HCT116 (cell line): Measurements from ENCODE around the gene DIDO1. TPM values are rescaled to one million over a fixed set of nuclear protein-coding genes. Genes with fewer than 3 reads are reported as not detected.

Experiments
- ATAC-seq: fragments of 200-7000 bp; cut with Tn5 transposase; 2 replicates; pipeline ENCODE4 v1.9.1; 2020; ENCODE audit warnings: mild to moderate bottlenecking, moderate library complexity
- BruUV-seq: library from RNA; stranded (reverse); fragments of 400-500 nt; replicated peaks from 2 replicates; lab custom pipeline; 2021; lab: Mats Ljungman, UMichigan
- CTCF ChIA-PET: fragments of 300-600 bp; sonication (Branson Sonifier 250); formaldehyde crosslinking; loops from one replicate; lab custom pipeline; 2021; ENCODE audit warnings: antibody characterized with exemption; lab: Charles Lee
- POLR2A ChIA-PET: fragments of 300-600, 350-600 bp; sonication (Branson Sonifier 250); formaldehyde crosslinking; loops from one replicate; lab custom pipeline; 2021; ENCODE audit warnings: antibody characterized with exemption; lab: Charles Lee
- RAD21 ChIA-PET, 2 experiments: fragments of 300-600 bp; sonication (Branson Sonifier 250); formaldehyde crosslinking; loops; one replicate each; lab custom pipeline; 2023; ENCODE audit warnings: low total read pairs in 2 of 2; ENCODE audit not compliant: uncharacterized antibody in 2 of 2, unreplicated experiment in 2 of 2, low non-redundant PET in 1 of 2; lab: Charles Lee
- DNase-seq: peaks from one replicate; pipeline ENCODE4 v3.0.0-alpha.2; 2010; ENCODE audit warnings: low read depth, low spot score
- H2AFZ ChIP-seq: fragments of 200-600 bp; shearing (Covaris generic), sonication (generic); 2 replicates; pipeline ENCODE4 v1.6.1; 2017; ENCODE audit warnings: low read depth, mixed run types, mixed read lengths, antibody characterized with exemption, low read length; ENCODE audit not compliant: poor library complexity, severe bottlenecking
- H3K27ac ChIP-seq: 2 replicates; pipeline ENCODE4 v1.5.1; 2012; ENCODE audit warnings: low read depth, low read length
- H3K27me3 ChIP-seq: fragments of 200-600 bp; sonication (generic); 2 replicates; pipeline ENCODE4 v1.6.1; 2016; ENCODE audit warnings: mixed run types, low read length, mixed read lengths; ENCODE audit not compliant: insufficient read depth
- H3K36me3 ChIP-seq, 2 experiments: fragments of 200-500 bp in 1 of 2; fragments of 200-600 bp in 1 of 2; sonication (Bioruptor generic) in 1 of 2; sonication (generic) in 1 of 2; 2 replicates each; pipeline versions ENCODE4 v1.5.1 to v1.6.1; 2014 to 2016; ENCODE audit warnings: low read length in 2 of 2, inconsistent platforms in 1 of 2, mixed read lengths in 1 of 2, mixed run types in 1 of 2; ENCODE audit not compliant: insufficient read depth in 2 of 2, control insufficient read depth in 1 of 2
- H3K4me1 ChIP-seq, 2 experiments: fragments of 200-600 bp in 1 of 2; sonication (generic) in 1 of 2; 2 replicates each; pipeline versions ENCODE4 v1.5.1 to v1.6.1; 2012 to 2017; ENCODE audit warnings: low read length in 2 of 2, inconsistent platforms in 1 of 2, mild to moderate bottlenecking in 1 of 2, mixed read lengths in 1 of 2, mixed run types in 1 of 2, moderate library complexity in 1 of 2; ENCODE audit not compliant: insufficient read depth in 2 of 2, control insufficient read depth in 1 of 2
- H3K4me2 ChIP-seq: fragments of 200-600 bp; sonication (generic); 2 replicates; pipeline ENCODE4 v1.6.1; 2017; ENCODE audit warnings: mixed run types, low read length, mixed read lengths
- H3K4me3 ChIP-seq, 2 experiments: fragments of 200-600 bp in 1 of 2; sonication (generic) in 1 of 2; replicated peaks in 1 of 2; 2 replicates each; pipeline ENCODE4 v1.5.1; 2011 to 2016; ENCODE audit warnings: low read length in 2 of 2, control low read depth in 1 of 2, low read depth in 1 of 2, mild to moderate bottlenecking in 1 of 2, mixed read lengths in 1 of 2, mixed run types in 1 of 2
- H3K79me2 ChIP-seq: fragments of 200-600 bp; sonication (generic); 2 replicates; pipeline ENCODE4 v1.6.1; 2017; ENCODE audit warnings: mild to moderate bottlenecking, mixed run types, low read length, moderate library complexity, mixed read lengths; ENCODE audit not compliant: insufficient read depth
- H3K9ac ChIP-seq: fragments of 200-600 bp; sonication (generic); 2 replicates; pipeline ENCODE4 v1.6.1; 2016; ENCODE audit warnings: low read length, mixed read lengths
- H3K9me2 ChIP-seq: fragments of 200-600 bp; sonication (generic), shearing (Covaris generic); 2 replicates; pipeline ENCODE4 v1.6.1; 2017; ENCODE audit warnings: mixed run types, mild to moderate bottlenecking, moderate library complexity; ENCODE audit not compliant: insufficient read depth
- H3K9me3 ChIP-seq, 2 experiments: fragments of 200-500 bp in 1 of 2; fragments of 200-600 bp in 1 of 2; sonication (Bioruptor generic) in 1 of 2; sonication (generic) in 1 of 2; 2 replicates each; pipeline ENCODE4 v1.6.1; 2014 to 2017; ENCODE audit warnings: low read length in 2 of 2, mixed read lengths in 2 of 2, inconsistent platforms in 1 of 2, low read depth in 1 of 2, mild to moderate bottlenecking in 1 of 2, mixed run types in 1 of 2, moderate library complexity in 1 of 2; ENCODE audit not compliant: control insufficient read depth in 1 of 2, insufficient read depth in 1 of 2
- H4K20me1 ChIP-seq: fragments of 200-600 bp; sonication (generic), shearing (Covaris generic); 2 replicates; pipeline ENCODE4 v1.6.1; 2017; ENCODE audit warnings: mixed run types, mild to moderate bottlenecking, moderate library complexity; ENCODE audit not compliant: insufficient read depth
- CBX3 ChIP-seq: IDR thresholded peaks from 2 replicates; pipeline ENCODE4 v1.6.1; 2012; ENCODE audit warnings: low read depth
- CEBPB ChIP-seq: IDR thresholded peaks from 2 replicates; pipeline ENCODE4 v1.6.1; 2012; ENCODE audit warnings: low read depth
- CTCF ChIP-seq, 3 experiments: fragments of 200-600 bp in 1 of 3; sonication (generic) in 1 of 3; IDR thresholded peaks in 2 of 3; conservative IDR thresholded peaks in 1 of 3; 2 replicates each; pipeline ENCODE4 v1.5.1; 2012 to 2017; ENCODE audit warnings: low read depth in 2 of 3, low read length in 2 of 3, antibody characterized with exemption in 1 of 3, borderline replicate concordance in 1 of 3, control low read depth in 1 of 3, mild to moderate bottlenecking in 1 of 3, mixed read lengths in 1 of 3, mixed run types in 1 of 3, moderate library complexity in 1 of 3; ENCODE audit not compliant: insufficient read depth in 1 of 3
- EGR1 ChIP-seq: IDR thresholded peaks from 2 replicates; pipeline ENCODE4 v1.6.1; 2012; ENCODE audit warnings: low read depth
- ELF1 ChIP-seq: IDR thresholded peaks from 2 replicates; pipeline ENCODE4 v1.6.1; 2012; ENCODE audit warnings: low read depth, borderline replicate concordance
- EZH2 ChIP-seq: fragments of 200-600 bp; sonication (generic); IDR thresholded peaks from 2 replicates; pipeline ENCODE4 v1.6.1; 2017; ENCODE audit warnings: antibody characterized with exemption, mixed run types
- FOSL1 ChIP-seq: IDR thresholded peaks from 2 replicates; pipeline ENCODE4 v1.6.1; 2012; ENCODE audit warnings: low read depth
- JUND ChIP-seq: IDR thresholded peaks from 2 replicates; pipeline ENCODE4 v1.6.1; 2012
- POLR2A ChIP-seq: IDR thresholded peaks from 2 replicates; pipeline ENCODE4 v1.7.0; 2011; ENCODE audit warnings: borderline replicate concordance; ENCODE audit not compliant: insufficient read depth, insufficient read length; ENCODE audit errors: extremely low read depth
- POLR2AphosphoS5 ChIP-seq: IDR thresholded peaks from 2 replicates; pipeline ENCODE4 v1.6.1; 2011; ENCODE audit warnings: mild to moderate bottlenecking, low read depth, low read length, moderate library complexity
- RAD21 ChIP-seq: IDR thresholded peaks from 2 replicates; pipeline ENCODE4 v1.6.1; 2012; ENCODE audit warnings: low read depth, mild to moderate bottlenecking
- SIN3A ChIP-seq: IDR thresholded peaks from 2 replicates; pipeline ENCODE4 v1.6.1; 2012; ENCODE audit warnings: low read depth
- ZBTB33 ChIP-seq: IDR thresholded peaks from 2 replicates; pipeline ENCODE4 v1.6.1; 2011; ENCODE audit warnings: mild to moderate bottlenecking, low read length, moderate library complexity; ENCODE audit not compliant: insufficient replicate concordance; ENCODE audit errors: extremely low read depth
- ZNF274 ChIP-seq: fragments of 200-500 bp; sonication (Bioruptor generic); IDR thresholded peaks from 2 replicates; pipeline ENCODE4 v1.6.1; 2014; ENCODE audit warnings: mild to moderate bottlenecking, low read depth, low read length, inconsistent platforms
- intact Hi-C: fragments of 100-400 bp; cut with micrococcal nuclease; formaldehyde crosslinking; loops from 2 replicates; pipeline ENCODE4 v1.10.0; 2022
- total RNA-seq: library from RNA; stranded (reverse); gene quantifications from one replicate; pipeline ENCODE4 v1.2.1, GENCODE V29; 2021; ENCODE audit not compliant: unreplicated experiment

Gene DIDO1
- total RNA-seq, 1 experiment from 2014 or later = 41.4 TPM

GRCh38 chr20:62889871-62890270, 36.4 kb downstream of the DIDO1 start:
- H3K4me1 ChIP-seq = no peaks in the 10 kb centered on the region
- no peaks in the 10 kb centered on the region for H3K9me3 ChIP-seq
- DNase-seq = no peak
- POLR2A ChIA-PET = no interaction called here
- H2AFZ ChIP-seq = no peak overlapping the region
- H3K36me3 ChIP-seq = peaks cover 45 to 58% of the 10 kb centered on the region in 2 experiments
- no peak for TF ChIP-seq RAD21
- TF ChIP-seq CBX3 = no peak
- TF ChIP-seq ZBTB33 = no peak
- no peak for TF ChIP-seq ZNF274
- TF ChIP-seq ELF1 = no peak
- intact Hi-C loops = no loop called here
- no peaks in the 10 kb centered on the region for H3K79me2 ChIP-seq
- H4K20me1 ChIP-seq = no peaks in the 10 kb centered on the region
- no peaks in the 10 kb centered on the region for H3K9me2 ChIP-seq
- ATAC-seq = no peak
- RAD21 ChIA-PET = no interaction called here
- no peak overlapping the region for H3K4me2 ChIP-seq
- no peak overlapping the region for H3K27ac ChIP-seq
- no TSS peak for BruUV-seq
- no peaks in the 10 kb centered on the region for H3K27me3 ChIP-seq
- H3K9ac ChIP-seq = no peak overlapping the region
- no peak overlapping the region for H3K4me3 ChIP-seq
- CTCF ChIA-PET = interaction anchor here (1.2 to 1.6 kb wide), 2 partner anchors 67 to 119 kb away, joined by 3 read pairs; no protein-coding TSS in a partner anchor

- DNase-seq (no peak), ATAC-seq (no peak)
- no TSS peak for BruUV-seq
- no peak overlapping the region for H3K4me3 ChIP-seq
- TF ChIP-seq CEBPB (no peak), RAD21 (no peak), EGR1 (no peak), POLR2AphosphoS5 (no peak), CTCF (IDR thresholded peaks at IDR 0.05 in 2 of 3, conservative IDR thresholded peaks at IDR 0.05 in 1 of 3; ENCODE audit: borderline replicate concordance in 1 of 3, insufficient read depth in 1 of 3, low read depth in 2 of 3, low read length in 2 of 3) (no peak), POLR2A (no peak), FOSL1 (no peak), SIN3A (no peak), EZH2 (no peak), JUND (no peak)
- no peak overlapping the region for H3K4me2 ChIP-seq
- CTCF ChIA-PET = interaction anchor here (1.2 to 1.6 kb wide), 2 partner anchors 67 to 120 kb away, joined by 3 read pairs; no protein-coding TSS in a partner anchor
- no peaks in the 10 kb centered on the region for H3K9me3 ChIP-seq
- H3K79me2 ChIP-seq = no peaks in the 10 kb centered on the region
- H3K27ac ChIP-seq = no peak overlapping the region
- RAD21 ChIA-PET = no interaction called here
- POLR2A ChIA-PET = no interaction called here
- intact Hi-C loops = no loop called here
- H3K9ac ChIP-seq = no peak overlapping the region
- no peaks in the 10 kb centered on the region for H3K27me3 ChIP-seq
- H4K20me1 ChIP-seq = no peaks in the 10 kb centered on the region
- peaks cover 45 to 54% of the 10 kb centered on the region in 2 experiments for H3K36me3 ChIP-seq
- H3K4me1 ChIP-seq = no peaks in the 10 kb centered on the region
- no peak overlapping the region for H2AFZ ChIP-seq
- H3K9me2 ChIP-seq = no peaks in the 10 kb centered on the region
Measured at GRCh38 chr20:62889411-62889810, 36.9 kb downstream of the DIDO1 start.
